ENCODE measurements around the gene HMGCS1. TPM values are rescaled to one million over a fixed set of nuclear protein-coding genes. Genes with fewer than 3 reads are reported as not detected.

Gene HMGCS1
- total RNA-seq, 1 donor from 2014 or later: 518 TPM

GRCh38 chr5:43354774-43355173 lies 41.6 kb upstream of the HMGCS1 start:
- peaks cover 3% of the 10 kb centered on the region for H3K36me3 Mint-ChIP-seq (ENCODE audit: low read depth)
- H3K4me1 Mint-ChIP-seq: no peaks in the 10 kb centered on the region
- H3K4me3 Mint-ChIP-seq: no peak overlapping the region
- TF ChIP-seq, protein P1, sequence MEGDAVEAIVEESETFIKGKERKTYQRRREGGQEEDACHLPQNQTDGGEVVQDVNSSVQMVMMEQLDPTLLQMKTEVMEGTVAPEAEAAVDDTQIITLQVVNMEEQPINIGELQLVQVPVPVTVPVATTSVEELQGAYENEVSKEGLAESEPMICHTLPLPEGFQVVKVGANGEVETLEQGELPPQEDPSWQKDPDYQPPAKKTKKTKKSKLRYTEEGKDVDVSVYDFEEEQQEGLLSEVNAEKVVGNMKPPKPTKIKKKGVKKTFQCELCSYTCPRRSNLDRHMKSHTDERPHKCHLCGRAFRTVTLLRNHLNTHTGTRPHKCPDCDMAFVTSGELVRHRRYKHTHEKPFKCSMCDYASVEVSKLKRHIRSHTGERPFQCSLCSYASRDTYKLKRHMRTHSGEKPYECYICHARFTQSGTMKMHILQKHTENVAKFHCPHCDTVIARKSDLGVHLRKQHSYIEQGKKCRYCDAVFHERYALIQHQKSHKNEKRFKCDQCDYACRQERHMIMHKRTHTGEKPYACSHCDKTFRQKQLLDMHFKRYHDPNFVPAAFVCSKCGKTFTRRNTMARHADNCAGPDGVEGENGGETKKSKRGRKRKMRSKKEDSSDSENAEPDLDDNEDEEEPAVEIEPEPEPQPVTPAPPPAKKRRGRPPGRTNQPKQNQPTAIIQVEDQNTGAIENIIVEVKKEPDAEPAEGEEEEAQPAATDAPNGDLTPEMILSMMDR (conservative IDR thresholded peaks at IDR 0.05): no peak
- H3K27me3 Mint-ChIP-seq (ENCODE audit: low read depth): no peaks in the 10 kb centered on the region
- peaks cover 8% of the 10 kb centered on the region for H3K9me3 Mint-ChIP-seq
- no peak for DNase-seq (ENCODE audit: low read depth, low spot score)
- no peak overlapping the region for H3K27ac Mint-ChIP-seq (ENCODE audit: unreplicated experiment)

- H3K27ac Mint-ChIP-seq (ENCODE audit: unreplicated experiment): no peak overlapping the region
- no peaks in the 10 kb centered on the region for H3K27me3 Mint-ChIP-seq (ENCODE audit: low read depth)
- no peaks in the 10 kb centered on the region for H3K4me1 Mint-ChIP-seq
- TF ChIP-seq, protein P1 (conservative IDR thresholded peaks at IDR 0.05): no peak
- no peak overlapping the region for H3K4me3 Mint-ChIP-seq
- no peak for DNase-seq (ENCODE audit: low read depth, low spot score)
- no peaks in the 10 kb centered on the region for H3K36me3 Mint-ChIP-seq (ENCODE audit: low read depth)
- H3K9me3 Mint-ChIP-seq: peaks cover 3% of the 10 kb centered on the region
Measured at GRCh38 chr5:43353668-43354067, 40.5 kb upstream of the HMGCS1 start.

GRCh38 chr5:43352915-43353314 lies 39.7 kb upstream of the HMGCS1 start:
- no peaks in the 10 kb centered on the region for H3K4me1 Mint-ChIP-seq
- no peaks in the 10 kb centered on the region for H3K27me3 Mint-ChIP-seq (ENCODE audit: low read depth)
- peaks cover 3% of the 10 kb centered on the region for H3K9me3 Mint-ChIP-seq
- H3K36me3 Mint-ChIP-seq (ENCODE audit: low read depth): no peaks in the 10 kb centered on the region
- H3K4me3 Mint-ChIP-seq: no peak overlapping the region
- H3K27ac Mint-ChIP-seq (ENCODE audit: unreplicated experiment): no peak overlapping the region
- no peak for DNase-seq (ENCODE audit: low read depth, low spot score)
- TF ChIP-seq, protein P1 (conservative IDR thresholded peaks at IDR 0.05): no peak

DNA sequence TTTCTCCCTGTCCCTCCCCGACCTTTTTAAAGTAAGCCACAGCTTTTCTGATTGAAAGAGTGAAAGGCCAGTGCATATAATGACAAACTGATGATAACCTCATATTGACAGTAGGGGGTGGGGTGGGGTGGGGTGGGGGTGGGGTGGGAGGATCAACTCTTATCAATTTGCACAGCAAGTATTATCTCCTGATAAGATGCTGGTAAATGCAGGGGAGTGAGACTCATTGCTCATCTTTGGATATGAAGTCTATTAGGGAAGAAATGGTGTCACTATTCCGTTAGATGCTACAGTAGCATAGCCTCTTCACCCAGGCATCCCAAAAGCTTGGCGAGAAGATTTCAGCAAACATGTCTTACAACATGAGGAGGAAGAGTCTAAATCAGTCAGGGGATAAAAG lies 38.9 kb upstream of the HMGCS1 start:
- no peak overlapping the region for H3K27ac Mint-ChIP-seq (ENCODE audit: unreplicated experiment)
- H3K36me3 Mint-ChIP-seq (ENCODE audit: low read depth): no peaks in the 10 kb centered on the region
- DNase-seq (ENCODE audit: low read depth, low spot score): no peak
- H3K9me3 Mint-ChIP-seq: peaks cover 3% of the 10 kb centered on the region
- no peak overlapping the region for H3K4me3 Mint-ChIP-seq
- TF ChIP-seq, protein P1 (conservative IDR thresholded peaks at IDR 0.05): no peak
- H3K27me3 Mint-ChIP-seq (ENCODE audit: low read depth): no peaks in the 10 kb centered on the region
- H3K4me1 Mint-ChIP-seq: no peaks in the 10 kb centered on the region

- Mint-ChIP-seq H3K9me3 (peaks cover 4% of the 10 kb centered on the region), H3K27me3 (ENCODE audit: low read depth) (no peaks in the 10 kb centered on the region), H3K4me1 (no peaks in the 10 kb centered on the region), H3K36me3 (ENCODE audit: low read depth) (no peaks in the 10 kb centered on the region), H3K4me3 (no peak overlapping the region), H3K27ac (ENCODE audit: unreplicated experiment) (no peak overlapping the region)
- TF ChIP-seq, protein P1 (conservative IDR thresholded peaks at IDR 0.05): no peak
- no peak for DNase-seq (ENCODE audit: low read depth, low spot score)
Measured at GRCh38 chr5:43348861-43349363, 35.7 kb upstream of the HMGCS1 start.
